Astrocyte (in vitro differentiated cells and primary cell): ENCODE measurements around the gene XXYLT1. TPM values are rescaled to one million over a fixed set of nuclear protein-coding genes. Genes with fewer than 3 reads are reported as not detected.
A peak's percentile ranks its signal among the peaks of the same experiment; 100 is the strongest.

Source experiments
- DNase-seq: peaks from one replicate; pipeline ENCODE4 v3.0.0-alpha.2; 2010; ENCODE audit warnings: low read depth
- FAIRE-seq: peaks from 2 replicates; lab custom pipeline; 2011; peaks lifted over from hg19 to GRCh38; lab: Jason Lieb, UNC
- H2AFZ ChIP-seq: 2 replicates; pipeline ENCODE4 v1.6.0; 2012; ENCODE audit warnings: low read depth, low read length, inconsistent platforms
- H3K27ac ChIP-seq: 2 replicates; pipeline ENCODE4 v1.5.1; 2011; ENCODE audit warnings: low read depth, low read length, inconsistent platforms
- H3K27me3 ChIP-seq: 2 replicates; pipeline ENCODE4 v1.6.0; 2011; ENCODE audit warnings: low read length, inconsistent platforms; ENCODE audit not compliant: insufficient read depth
- H3K36me3 ChIP-seq: 2 replicates; pipeline ENCODE4 v1.5.1; 2011; ENCODE audit warnings: low read length, inconsistent platforms; ENCODE audit not compliant: insufficient read depth
- H3K4me1 ChIP-seq: 2 replicates; pipeline ENCODE4 v1.5.1; 2011; ENCODE audit warnings: low read length, inconsistent platforms; ENCODE audit not compliant: insufficient read depth
- H3K4me2 ChIP-seq: 2 replicates; pipeline ENCODE4 v1.6.0; 2012; ENCODE audit warnings: low read length, inconsistent platforms
- H3K4me3 ChIP-seq: 2 replicates; pipeline ENCODE4 v1.5.1; 2011; ENCODE audit warnings: low read depth, mild to moderate bottlenecking, low read length, inconsistent platforms; ENCODE audit not compliant: insufficient read depth
- H3K79me2 ChIP-seq: 2 replicates; pipeline ENCODE4 v1.6.0; 2012; ENCODE audit warnings: mild to moderate bottlenecking, low read length, inconsistent platforms; ENCODE audit not compliant: insufficient read depth
- H3K9ac ChIP-seq: 2 replicates; pipeline ENCODE4 v1.6.0; 2012; ENCODE audit warnings: mild to moderate bottlenecking, low read length, inconsistent platforms
- H3K9me3 ChIP-seq: 2 replicates; pipeline ENCODE4 v1.5.1; 2012; ENCODE audit warnings: low read depth, mild to moderate bottlenecking, low read length, inconsistent platforms; ENCODE audit not compliant: insufficient read depth
- H4K20me1 ChIP-seq: 2 replicates; pipeline ENCODE4 v1.6.0; 2012; ENCODE audit warnings: low read length, inconsistent platforms; ENCODE audit not compliant: insufficient read depth
- H3K27ac Mint-ChIP-seq: one replicate; pipeline ENCODE4 v1.8.0; 2021; ENCODE audit warnings: mild to moderate bottlenecking, mixed read lengths; ENCODE audit not compliant: unreplicated experiment
- H3K27me3 Mint-ChIP-seq: one replicate; pipeline ENCODE4 v1.8.0; 2021; ENCODE audit warnings: low read depth, mixed read lengths; ENCODE audit not compliant: unreplicated experiment
- H3K36me3 Mint-ChIP-seq: one replicate; pipeline ENCODE4 v1.8.0; 2021; ENCODE audit warnings: low read depth, mixed read lengths; ENCODE audit not compliant: unreplicated experiment
- H3K4me1 Mint-ChIP-seq: one replicate; pipeline ENCODE4 v1.8.0; 2021; ENCODE audit warnings: low read depth, mixed read lengths; ENCODE audit not compliant: unreplicated experiment
- H3K4me3 Mint-ChIP-seq: one replicate; pipeline ENCODE4 v1.8.0; 2021; ENCODE audit warnings: mild to moderate bottlenecking, moderate library complexity, mixed read lengths; ENCODE audit not compliant: unreplicated experiment
- H3K9me3 Mint-ChIP-seq: one replicate; pipeline ENCODE4 v1.8.0; 2021; ENCODE audit warnings: mild to moderate bottlenecking, mixed read lengths; ENCODE audit not compliant: unreplicated experiment
- EZH2 ChIP-seq: IDR thresholded peaks from 2 replicates; pipeline ENCODE4 v1.6.1; 2012; ENCODE audit warnings: mild to moderate bottlenecking, low read length, inconsistent platforms; ENCODE audit not compliant: insufficient read depth
- total RNA-seq: library from RNA; stranded (reverse); gene quantifications from 2 replicates; pipeline ENCODE4 v1.2.1, GENCODE V29; 2021
- TF ChIP-seq, protein P1 (sequence below): IDR thresholded peaks from 2 replicates; pipeline ENCODE4 v1.5.1; 2011; ENCODE audit warnings: low read depth, mild to moderate bottlenecking, inconsistent platforms, low read length, moderate library complexity; ENCODE audit not compliant: insufficient read depth

XXYLT1 gene
- total RNA-seq, 1 donor from 2014 or later: 26.2 TPM

DNA sequence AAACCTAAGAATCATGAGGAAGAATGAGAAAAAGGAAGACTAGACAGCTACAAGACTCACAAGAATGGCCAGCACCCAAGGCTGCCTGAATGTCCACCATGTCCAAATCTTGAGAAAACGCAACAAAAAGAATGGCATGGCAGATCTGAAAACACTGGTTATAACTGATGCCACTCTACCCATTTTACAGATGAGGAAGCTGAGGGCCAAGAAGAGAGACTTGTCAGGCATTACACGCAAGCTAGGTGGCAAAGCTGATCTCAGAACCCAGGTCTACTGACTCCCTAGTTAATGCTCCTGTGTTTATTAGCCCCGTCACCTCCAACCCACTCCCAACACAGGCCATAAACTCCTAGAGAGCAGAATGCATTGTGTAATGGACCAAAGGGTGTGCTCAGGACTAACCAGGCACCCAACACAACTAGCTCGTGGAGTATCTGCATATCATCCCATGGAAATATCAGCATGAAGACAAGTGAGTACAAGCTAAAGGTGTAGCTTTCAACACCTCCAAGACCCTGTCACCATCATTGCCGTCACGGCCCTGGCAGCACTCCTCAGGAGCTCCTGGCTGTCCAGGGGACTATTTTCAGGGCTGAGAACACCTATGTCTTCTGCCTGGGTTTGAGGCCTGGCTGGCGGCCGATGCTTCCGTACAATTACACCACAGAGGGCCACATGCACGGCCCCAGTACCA, 111.7 kb downstream of the XXYLT1 start:
- TF ChIP-seq, protein P1, sequence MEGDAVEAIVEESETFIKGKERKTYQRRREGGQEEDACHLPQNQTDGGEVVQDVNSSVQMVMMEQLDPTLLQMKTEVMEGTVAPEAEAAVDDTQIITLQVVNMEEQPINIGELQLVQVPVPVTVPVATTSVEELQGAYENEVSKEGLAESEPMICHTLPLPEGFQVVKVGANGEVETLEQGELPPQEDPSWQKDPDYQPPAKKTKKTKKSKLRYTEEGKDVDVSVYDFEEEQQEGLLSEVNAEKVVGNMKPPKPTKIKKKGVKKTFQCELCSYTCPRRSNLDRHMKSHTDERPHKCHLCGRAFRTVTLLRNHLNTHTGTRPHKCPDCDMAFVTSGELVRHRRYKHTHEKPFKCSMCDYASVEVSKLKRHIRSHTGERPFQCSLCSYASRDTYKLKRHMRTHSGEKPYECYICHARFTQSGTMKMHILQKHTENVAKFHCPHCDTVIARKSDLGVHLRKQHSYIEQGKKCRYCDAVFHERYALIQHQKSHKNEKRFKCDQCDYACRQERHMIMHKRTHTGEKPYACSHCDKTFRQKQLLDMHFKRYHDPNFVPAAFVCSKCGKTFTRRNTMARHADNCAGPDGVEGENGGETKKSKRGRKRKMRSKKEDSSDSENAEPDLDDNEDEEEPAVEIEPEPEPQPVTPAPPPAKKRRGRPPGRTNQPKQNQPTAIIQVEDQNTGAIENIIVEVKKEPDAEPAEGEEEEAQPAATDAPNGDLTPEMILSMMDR: no peak
- no peak for TF ChIP-seq EZH2
- no peak overlapping the region for H3K4me3 Mint-ChIP-seq
- H3K27me3 Mint-ChIP-seq: no peaks in the 10 kb centered on the region
- H3K4me3 ChIP-seq: no peak overlapping the region
- no peak overlapping the region for H2AFZ ChIP-seq
- no peak overlapping the region for H3K4me2 ChIP-seq
- no peak overlapping the region for H3K27ac ChIP-seq
- no peaks in the 10 kb centered on the region for H3K27me3 ChIP-seq
- peaks cover 3% of the 10 kb centered on the region for H3K79me2 ChIP-seq
- no peak for FAIRE-seq
- no peaks in the 10 kb centered on the region for H3K9me3 Mint-ChIP-seq
- no peaks in the 10 kb centered on the region for H3K36me3 ChIP-seq
- H3K27ac Mint-ChIP-seq: peak overlapping the region; percentile 58
- DNase-seq: no peak
- H4K20me1 ChIP-seq: no peaks in the 10 kb centered on the region
- H3K4me1 ChIP-seq: peaks cover 33% of the 10 kb centered on the region
- H3K36me3 Mint-ChIP-seq: no peaks in the 10 kb centered on the region
- peaks cover 32% of the 10 kb centered on the region for H3K4me1 Mint-ChIP-seq
- no peaks in the 10 kb centered on the region for H3K9me3 ChIP-seq
- H3K9ac ChIP-seq: no peak overlapping the region

DNA sequence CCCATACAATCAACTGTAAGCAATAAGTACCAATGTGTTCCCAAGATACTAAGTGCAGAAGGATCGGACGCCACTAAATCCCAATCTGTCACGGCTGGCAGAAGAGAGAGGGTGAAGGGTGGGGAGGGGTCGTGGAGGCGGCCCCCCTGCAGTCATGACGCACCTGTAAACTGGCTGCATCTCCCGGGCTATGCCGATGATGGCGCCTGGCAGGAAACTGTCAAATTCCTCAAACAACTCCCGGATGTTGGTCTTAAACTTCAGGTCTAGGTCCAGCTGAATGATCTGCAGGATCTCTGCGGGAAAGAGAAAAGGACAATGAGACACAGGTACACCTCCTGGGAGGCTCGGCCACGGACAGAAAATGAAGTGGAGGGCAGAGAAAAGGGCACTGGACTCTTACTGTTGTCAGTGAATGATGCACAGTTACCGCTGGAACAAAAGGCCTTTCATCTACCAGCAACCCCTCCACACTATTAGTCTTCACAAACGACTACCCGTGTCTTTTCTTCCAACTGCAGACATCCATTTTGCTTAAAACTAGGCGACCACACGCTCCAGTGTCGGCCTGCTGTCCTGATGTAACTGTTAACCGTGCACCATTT, 114.6 kb downstream of the XXYLT1 start:
- FAIRE-seq (no peak), DNase-seq (no peak)
- peaks cover 49% of the 10 kb centered on the region for H3K4me1 Mint-ChIP-seq
- H4K20me1 ChIP-seq: no peaks in the 10 kb centered on the region
- H3K36me3 Mint-ChIP-seq: no peaks in the 10 kb centered on the region
- no peaks in the 10 kb centered on the region for H3K9me3 Mint-ChIP-seq
- no peak overlapping the region for H2AFZ ChIP-seq
- peaks cover 3% of the 10 kb centered on the region for H3K79me2 ChIP-seq
- no peak overlapping the region for H3K27ac Mint-ChIP-seq
- H3K27me3 ChIP-seq: no peaks in the 10 kb centered on the region
- H3K27me3 Mint-ChIP-seq: no peaks in the 10 kb centered on the region
- peak overlapping the region; percentile 75 for H3K4me2 ChIP-seq
- TF ChIP-seq, protein P1: no peak
- no peak for TF ChIP-seq EZH2
- H3K4me1 ChIP-seq: peaks cover 60% of the 10 kb centered on the region
- H3K4me3 ChIP-seq: no peak overlapping the region
- no peak overlapping the region for H3K27ac ChIP-seq
- H3K36me3 ChIP-seq: no peaks in the 10 kb centered on the region
- no peak overlapping the region for H3K4me3 Mint-ChIP-seq
- H3K9me3 ChIP-seq: no peaks in the 10 kb centered on the region
- peak overlapping the region; percentile 64 for H3K9ac ChIP-seq
